MCF 10A (cell line): Measurements from ENCODE around the gene IRAK2. TPM values are rescaled to one million over a fixed set of nuclear protein-coding genes. Genes with fewer than 3 reads are reported as not detected.
A peak's percentile ranks its signal among the peaks of the same experiment; 100 is the strongest.

ENCODE experiments used
- BruUV-seq: library from RNA; stranded (reverse); fragments of 400-500 nt; replicated peaks from 2 replicates; lab custom pipeline; 2021; lab: Mats Ljungman, UMichigan
- CTCF ChIA-PET: fragments of 300-600 bp; sonication (Branson Sonifier 250); formaldehyde crosslinking; extraction: SDS; loops from one replicate; lab custom pipeline; 2021; ENCODE audit warnings: antibody characterized with exemption, inconsistent platforms; lab: Yijun Ruan, JAX
- POLR2A ChIA-PET: fragments of 300-600, 350-650 bp; sonication (Branson Sonifier 250); formaldehyde crosslinking; extraction: SDS; loops from one replicate; lab custom pipeline; 2020; ENCODE audit warnings: antibody characterized with exemption, inconsistent platforms; lab: Yijun Ruan, JAX
- DNase-seq: peaks from one replicate; pipeline ENCODE4 v3.0.0-alpha.2; 2018; ENCODE audit not compliant: unreplicated experiment
- H3K27ac Mint-ChIP-seq: one replicate; pipeline ENCODE4 v1.8.0; 2022; ENCODE audit warnings: mild to moderate bottlenecking, low read depth, mixed read lengths; ENCODE audit not compliant: unreplicated experiment
- H3K27me3 Mint-ChIP-seq: one replicate; pipeline ENCODE4 v1.8.0; 2022; ENCODE audit warnings: mixed read lengths; ENCODE audit not compliant: insufficient read depth, unreplicated experiment
- H3K36me3 Mint-ChIP-seq: one replicate; pipeline ENCODE4 v1.8.0; 2022; ENCODE audit warnings: mild to moderate bottlenecking, moderate library complexity, mixed read lengths; ENCODE audit not compliant: insufficient read depth, unreplicated experiment
- H3K4me1 Mint-ChIP-seq: one replicate; pipeline ENCODE4 v1.8.0; 2022; ENCODE audit warnings: mixed read lengths; ENCODE audit not compliant: insufficient read depth, unreplicated experiment
- H3K4me3 Mint-ChIP-seq: one replicate; pipeline ENCODE4 v1.8.0; 2022; ENCODE audit warnings: mild to moderate bottlenecking, moderate library complexity, mixed read lengths; ENCODE audit not compliant: unreplicated experiment
- H3K9me3 Mint-ChIP-seq: one replicate; pipeline ENCODE4 v1.8.0; 2022; ENCODE audit warnings: mixed read lengths; ENCODE audit not compliant: unreplicated experiment
- CTCF ChIP-seq: fragments of 200-600 bp; IDR thresholded peaks from one replicate; pipeline ENCODE4 v1.8.0; 2022; ENCODE audit warnings: antibody characterized with exemption, mild to moderate bottlenecking; ENCODE audit not compliant: unreplicated experiment
- intact Hi-C: fragments of 100-400 bp; cut with micrococcal nuclease; formaldehyde crosslinking; loops from 2 replicates; pipeline ENCODE4 v1.14.1; 2022
- total RNA-seq: library from RNA; stranded (reverse); gene quantifications from 2 replicates; pipeline ENCODE4 v1.2.3, GENCODE V29; 2022

Gene IRAK2
- total RNA-seq, 1 experiment from 2014 or later = 6.0 TPM

DNA sequence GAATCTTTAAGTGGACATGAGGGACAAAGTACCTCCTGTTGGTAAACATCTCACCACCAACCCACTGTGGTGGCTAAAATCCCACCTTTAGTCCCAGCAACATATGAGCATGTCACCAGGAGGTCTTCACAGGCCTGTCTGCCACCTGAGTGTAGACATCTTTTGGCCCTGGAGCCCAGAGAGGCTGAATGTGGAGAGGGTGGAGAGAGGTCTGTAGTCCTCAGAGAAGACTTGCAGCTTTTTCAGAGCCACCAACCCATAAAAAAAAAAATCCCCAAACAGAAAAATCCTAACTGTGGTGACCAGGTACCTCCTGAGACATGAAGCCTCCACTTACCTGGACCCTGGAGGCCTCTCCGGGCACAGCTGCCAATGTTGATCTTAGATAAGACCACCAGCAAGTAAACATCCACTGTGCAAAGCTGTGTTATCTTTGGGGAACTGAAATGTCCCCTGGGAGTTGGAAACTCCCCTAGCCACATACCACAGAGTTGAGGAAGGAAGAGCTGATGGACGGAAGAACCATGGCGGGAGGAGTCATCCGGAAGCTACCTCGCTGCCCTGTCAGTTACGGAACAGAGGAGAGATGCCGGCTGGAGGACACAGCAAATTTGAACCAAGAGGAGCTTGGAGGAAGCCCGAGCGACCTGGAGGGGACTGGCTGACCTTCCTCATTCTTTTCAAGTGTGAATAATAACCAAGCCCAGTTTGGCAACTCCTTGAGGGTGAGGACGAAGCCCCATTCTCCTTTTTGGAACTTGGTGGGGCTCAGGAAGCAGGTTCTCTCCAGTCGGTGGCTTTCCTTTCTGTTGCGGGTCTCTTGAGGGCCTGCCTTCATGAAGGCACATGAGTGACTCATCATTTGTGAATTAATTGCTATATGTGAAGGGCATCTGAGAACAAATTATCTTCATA lies 128.0 kb downstream of the IRAK2 start, which contains the start of gene GHRL:
Gene GHRL (minus strand): TSS at position 443 of the 915 bp plus-strand sequence. CDS start 2,767 bp downstream, outside the sequence.
- Mint-ChIP-seq H3K4me3 (no peak within 1 kb of the TSS), H3K36me3 (peaks cover 37% of the 10 kb centered on the region), H3K27me3 (no peaks in the 10 kb centered on the region), H3K4me1 (peaks cover 5% of the 10 kb centered on the region), H3K27ac (peak within 1 kb of the TSS; percentile 46), H3K9me3 (no peaks in the 10 kb centered on the region)
- ChIA-PET CTCF (interaction anchor here (0.6 to 0.7 kb wide), 3 partner anchors 27 to 259 kb away, joined by 3 to 4 read pairs (median 4); no protein-coding TSS in a partner anchor), POLR2A (interaction anchor here (0.5 to 1.4 kb wide), 5 partner anchors 12 to 1013 kb away, joined by 3 to 4 read pairs (median 3); no protein-coding TSS in a partner anchor)
- DNase-seq = no peak
- intact Hi-C loops = no loop called here
- TF ChIP-seq CTCF = no peak
- no TSS peak for BruUV-seq

Other genes starting within 250 kb of the IRAK2 start
- 25.7 and 30.1 TPM in 2 replicates for gene IL17RC, start 247.8 kb upstream of the IRAK2 start, total RNA-seq
- 13.4 and 19.9 TPM in 2 replicates for gene CRELD1, start 231.1 kb upstream of the IRAK2 start, total RNA-seq
- 0.83 and 1.3 TPM in 2 replicates for gene PRRT3, start 212.5 kb upstream of the IRAK2 start, total RNA-seq
- gene EMC3, start 178.1 kb upstream of the IRAK2 start, total RNA-seq = 55.4 and 59.1 TPM in 2 replicates
- 14.6 and 24.6 TPM in 2 replicates for gene FANCD2, start 138.5 kb upstream of the IRAK2 start, total RNA-seq
- gene FANCD2OS, start 56.7 kb upstream of the IRAK2 start, total RNA-seq = not detected in 2 replicates
- gene BRK1, start 49.2 kb upstream of the IRAK2 start, total RNA-seq = 78.5 and 82.5 TPM in 2 replicates
- 50.9 and 54.6 TPM in 2 replicates for gene VHL, start 23.1 kb upstream of the IRAK2 start, total RNA-seq
- 21.0 and 25.9 TPM in 2 replicates for gene TATDN2, start 83.5 kb downstream of the IRAK2 start, total RNA-seq
- gene GHRL, start 128.0 kb downstream of the IRAK2 start, total RNA-seq = not detected in 2 replicates
- gene SEC13, start 156.2 kb downstream of the IRAK2 start, total RNA-seq = 141 and 156 TPM in 2 replicates